Trophoblast cell (in vitro differentiated cells and primary cell): ENCODE measurements around the gene SARS1.

ENCODE experiments used
- DNase-seq, 2 donors: peaks; one replicate each; pipeline ENCODE4 v3.0.0-alpha.2; 2016
- H2AFZ ChIP-seq: 2 replicates; pipeline ENCODE4 v1.6.1; 2013; ENCODE audit warnings: low read length, moderate library complexity, mild to moderate bottlenecking; ENCODE audit not compliant: insufficient read depth, poor library complexity
- H2AK5ac ChIP-seq: 2 replicates; pipeline ENCODE4 v1.6.1; 2013; ENCODE audit warnings: mild to moderate bottlenecking, low read length
- H2BK120ac ChIP-seq: 2 replicates; pipeline ENCODE4 v1.6.1; 2013; ENCODE audit warnings: low read length, mild to moderate bottlenecking, moderate library complexity; ENCODE audit not compliant: insufficient read depth, poor library complexity
- H2BK12ac ChIP-seq: 2 replicates; pipeline ENCODE4 v1.6.1; 2013; ENCODE audit warnings: mild to moderate bottlenecking, low read length, moderate library complexity
- H2BK5ac ChIP-seq: 2 replicates; pipeline ENCODE4 v1.6.1; 2013; ENCODE audit warnings: low read length, low read depth, moderate library complexity, mild to moderate bottlenecking; ENCODE audit not compliant: poor library complexity
- H3K14ac ChIP-seq: 2 replicates; pipeline ENCODE4 v1.6.1; 2013; ENCODE audit warnings: mild to moderate bottlenecking, low read length
- H3K18ac ChIP-seq: 2 replicates; pipeline ENCODE4 v1.6.1; 2013; ENCODE audit warnings: mild to moderate bottlenecking, low read length
- H3K23ac ChIP-seq: 2 replicates; pipeline ENCODE4 v1.6.1; 2013; ENCODE audit warnings: low read length
- H3K27ac ChIP-seq: 2 replicates; pipeline ENCODE4 v1.5.1; 2013; ENCODE audit warnings: low read depth, mild to moderate bottlenecking, inconsistent platforms, low read length, moderate library complexity
- H3K27me3 ChIP-seq: 2 replicates; pipeline ENCODE4 v1.6.1; 2013; ENCODE audit warnings: inconsistent platforms, mild to moderate bottlenecking, low read length, moderate library complexity; ENCODE audit not compliant: insufficient read depth
- H3K36me3 ChIP-seq, 2 experiments: 1 replicate in 1 of 2; 2 replicates in 1 of 2; pipeline ENCODE4 v1.6.1; 2013; ENCODE audit warnings: low read length in 2 of 2, mild to moderate bottlenecking in 2 of 2, moderate library complexity in 1 of 2; ENCODE audit not compliant: insufficient read depth in 2 of 2, control insufficient read depth in 1 of 2
- H3K4ac ChIP-seq: 2 replicates; pipeline ENCODE4 v1.6.1; 2013; ENCODE audit warnings: low read depth, mild to moderate bottlenecking, low read length, moderate library complexity
- H3K4me1 ChIP-seq, 2 experiments: 1 replicate in 1 of 2; 2 replicates in 1 of 2; pipeline ENCODE4 v1.6.1; 2013; ENCODE audit warnings: low read length in 2 of 2, mild to moderate bottlenecking in 2 of 2, moderate library complexity in 1 of 2; ENCODE audit not compliant: insufficient read depth in 2 of 2, control insufficient read depth in 1 of 2
- H3K4me2 ChIP-seq: 2 replicates; pipeline ENCODE4 v1.6.1; 2013; ENCODE audit warnings: inconsistent platforms, mild to moderate bottlenecking, low read length, moderate library complexity
- H3K4me3 ChIP-seq: 2 replicates; pipeline ENCODE4 v1.5.1; 2013; ENCODE audit warnings: mild to moderate bottlenecking, low read depth, low read length, inconsistent platforms
- H3K79me1 ChIP-seq: one replicate; pipeline ENCODE4 v1.6.1; 2013; ENCODE audit warnings: low read length
- H3K79me2 ChIP-seq: 2 replicates; pipeline ENCODE4 v1.6.1; 2013; ENCODE audit warnings: low read length, mild to moderate bottlenecking; ENCODE audit not compliant: control insufficient read depth, insufficient read depth, poor library complexity
- H3K9ac ChIP-seq: 2 replicates; pipeline ENCODE4 v1.6.1; 2013; ENCODE audit warnings: mild to moderate bottlenecking, low read length
- H3K9me3 ChIP-seq: 2 replicates; pipeline ENCODE4 v1.6.1; 2013; ENCODE audit warnings: low read depth, mild to moderate bottlenecking, control low read depth, inconsistent platforms, low read length; ENCODE audit not compliant: insufficient read depth
- H4K12ac ChIP-seq: 2 replicates; pipeline ENCODE4 v1.6.1; 2013; ENCODE audit warnings: low read depth, mild to moderate bottlenecking, low read length, moderate library complexity
- H4K8ac ChIP-seq: 2 replicates; pipeline ENCODE4 v1.6.1; 2013; ENCODE audit warnings: low read depth, mild to moderate bottlenecking, low read length, moderate library complexity
- H4K91ac ChIP-seq: one replicate; pipeline ENCODE4 v1.6.1; 2013; ENCODE audit warnings: low read depth, mild to moderate bottlenecking, low read length, moderate library complexity
- WGBS: extraction: QIAGEN DNeasy Blood & Tissue Kit; methylation state at CpG from one replicate; pipeline ENCODE4 v1.1.7; 2013; ENCODE audit warnings: missing lambda C conversion rate; ENCODE audit not compliant: insufficient read length, insufficient coverage; ENCODE audit errors: extremely low coverage; 5-methylcytosine and 5-hydroxymethylcytosine counted together

The SARS1 gene

GRCh38 chr1:109248444-109248796 is 34.7 kb downstream of the SARS1 start:
- no peak overlapping the region for H4K12ac ChIP-seq
- no CpG with 5 or more reads among the region's 7 CpGs for WGBS

GRCh38 chr1:109248797-109249629 is 35.3 kb downstream of the SARS1 start, which contains the start of gene CELSR2:
Gene CELSR2, plus strand, starts transcription at chr1:109249539. Its CDS starts 541 bp downstream, at chr1:109250080.
- Histone ChIP-seq H3K23ac (no peak within 1 kb of the TSS), H3K9ac (no peak within 1 kb of the TSS), H3K9me3 (peaks cover 9% of the 10 kb centered on the region), H4K8ac (peak within 1 kb of the TSS; percentile 44), H2AFZ (peak within 1 kb of the TSS; percentile 30), H3K18ac (peak within 1 kb of the TSS; percentile 76), H3K79me2 (peaks cover 7% of the 10 kb centered on the region), H3K79me1 (peaks cover 14% of the 10 kb centered on the region), H2BK5ac (no peak within 1 kb of the TSS), H4K12ac (no peak within 1 kb of the TSS), H2BK12ac (peak within 1 kb of the TSS; percentile 17), H2BK120ac (peak within 1 kb of the TSS; percentile 37), H3K27me3 (no peaks in the 10 kb centered on the region), H3K36me3 (peaks cover 12 to 20% of the 10 kb centered on the region in 2 experiments), H3K4me3 (peak within 1 kb of the TSS; percentile 73), H4K91ac (peak within 1 kb of the TSS; percentile 43), H3K4me1 (peaks cover 24 to 28% of the 10 kb centered on the region in 2 experiments), H3K4ac (no peak within 1 kb of the TSS), H3K4me2 (peak within 1 kb of the TSS; percentile 86), H3K27ac (no peak within 1 kb of the TSS), H3K14ac (peak within 1 kb of the TSS; percentile 63), H2AK5ac (peak within 1 kb of the TSS; percentile 30)
- peak in 1 of 2 donors; percentile 59 for DNase-seq
- no CpG with 5 or more reads among the region's 49 CpGs for WGBS

More at GRCh38 chr1:109248444-109248796, 34.7 kb downstream of the SARS1 start:
- H2BK12ac ChIP-seq = peak overlapping the region; percentile 15
- H2AFZ ChIP-seq = peak overlapping the region; percentile 30
- H3K9me3 ChIP-seq = peaks cover 9% of the 10 kb centered on the region
- H3K79me2 ChIP-seq = peaks cover 3% of the 10 kb centered on the region
- no peaks in the 10 kb centered on the region for H3K27me3 ChIP-seq
- no peak overlapping the region for H3K4me2 ChIP-seq
- H3K9ac ChIP-seq = no peak overlapping the region
- H3K23ac ChIP-seq = no peak overlapping the region
- H3K79me1 ChIP-seq = peaks cover 9% of the 10 kb centered on the region
- no peak overlapping the region for H3K18ac ChIP-seq
- H3K14ac ChIP-seq = peak overlapping the region; percentile 4
- no peak overlapping the region for H3K4ac ChIP-seq
- H4K8ac ChIP-seq = no peak overlapping the region
- H3K27ac ChIP-seq = no peak overlapping the region
- H2AK5ac ChIP-seq = peak overlapping the region; percentile 30
- H2BK5ac ChIP-seq = no peak overlapping the region
- no peak for DNase-seq
- no peak overlapping the region for H3K4me3 ChIP-seq
- peak overlapping the region; percentile 41 for H4K91ac ChIP-seq
- H2BK120ac ChIP-seq = no peak overlapping the region
- peaks cover 19 to 23% of the 10 kb centered on the region in 2 experiments for H3K4me1 ChIP-seq
- H3K36me3 ChIP-seq = peaks cover 12 to 20% of the 10 kb centered on the region in 2 experiments

- H3K79me1 ChIP-seq = peaks cover 22% of the 10 kb centered on the region
- H2BK12ac ChIP-seq = peak overlapping the region; percentile 17
- no peak overlapping the region for H4K8ac ChIP-seq
- peak overlapping the region; percentile 43 for H4K91ac ChIP-seq
- no peak overlapping the region for H2AFZ ChIP-seq
- H3K9me3 ChIP-seq = peaks cover 9% of the 10 kb centered on the region
- H4K12ac ChIP-seq = no peak overlapping the region
- peak overlapping the region; percentile 76 for H3K18ac ChIP-seq
- no peak for DNase-seq
- WGBS = no CpG with 5 or more reads among the region's 80 CpGs
- peak overlapping the region; percentile 63 for H3K14ac ChIP-seq
- peaks cover 12 to 20% of the 10 kb centered on the region in 2 experiments for H3K36me3 ChIP-seq
- H2AK5ac ChIP-seq = no peak overlapping the region
- peak overlapping the region; percentile 86 for H3K4me2 ChIP-seq
- H3K79me2 ChIP-seq = peaks cover 11% of the 10 kb centered on the region
- H3K9ac ChIP-seq = no peak overlapping the region
- no peak overlapping the region for H3K27ac ChIP-seq
- no peak overlapping the region for H2BK5ac ChIP-seq
- H3K27me3 ChIP-seq = no peaks in the 10 kb centered on the region
- H3K23ac ChIP-seq = no peak overlapping the region
- H3K4me3 ChIP-seq = peak overlapping the region; percentile 73
- no peak overlapping the region for H3K4ac ChIP-seq
- peak overlapping the region; percentile 37 for H2BK120ac ChIP-seq
- H3K4me1 ChIP-seq = peaks cover 32 to 37% of the 10 kb centered on the region in 2 experiments
Measured at GRCh38 chr1:109249654-109250401, 36.1 kb downstream of the SARS1 start.

- Histone ChIP-seq H3K14ac (no peak overlapping the region), H3K4me3 (no peak overlapping the region), H3K9me3 (peaks cover 9% of the 10 kb centered on the region), H2BK12ac (no peak overlapping the region), H2BK120ac (no peak overlapping the region), H3K4me1 (peaks cover 40 to 45% of the 10 kb centered on the region in 2 experiments), H2AK5ac (no peak overlapping the region), H2BK5ac (no peak overlapping the region), H3K36me3 (peaks cover 12 to 20% of the 10 kb centered on the region in 2 experiments), H3K18ac (no peak overlapping the region), H3K4ac (no peak overlapping the region), H3K4me2 (peak overlapping the region; percentile 86), H4K8ac (no peak overlapping the region), H3K9ac (no peak overlapping the region), H4K91ac (no peak overlapping the region), H2AFZ (no peak overlapping the region), H3K27me3 (no peaks in the 10 kb centered on the region), H3K27ac (no peak overlapping the region), H3K23ac (no peak overlapping the region), H3K79me1 (peaks cover 28% of the 10 kb centered on the region), H3K79me2 (peaks cover 17% of the 10 kb centered on the region), H4K12ac (no peak overlapping the region)
- no peak for DNase-seq
- WGBS = no CpG with 5 or more reads among the region's 33 CpGs
Measured at GRCh38 chr1:109250454-109251276, 36.9 kb downstream of the SARS1 start.
